GM18867 (cell line): ENCODE measurements around the gene VPS35L.

Experiments
- ATAC-seq: cut with Tn5 transposase; IDR thresholded peaks from one replicate; pipeline ENCODE4 v1.9.1; 2021; ENCODE audit warnings: mild to moderate bottlenecking, moderate library complexity; ENCODE audit not compliant: unreplicated experiment

VPS35L gene, protein sequence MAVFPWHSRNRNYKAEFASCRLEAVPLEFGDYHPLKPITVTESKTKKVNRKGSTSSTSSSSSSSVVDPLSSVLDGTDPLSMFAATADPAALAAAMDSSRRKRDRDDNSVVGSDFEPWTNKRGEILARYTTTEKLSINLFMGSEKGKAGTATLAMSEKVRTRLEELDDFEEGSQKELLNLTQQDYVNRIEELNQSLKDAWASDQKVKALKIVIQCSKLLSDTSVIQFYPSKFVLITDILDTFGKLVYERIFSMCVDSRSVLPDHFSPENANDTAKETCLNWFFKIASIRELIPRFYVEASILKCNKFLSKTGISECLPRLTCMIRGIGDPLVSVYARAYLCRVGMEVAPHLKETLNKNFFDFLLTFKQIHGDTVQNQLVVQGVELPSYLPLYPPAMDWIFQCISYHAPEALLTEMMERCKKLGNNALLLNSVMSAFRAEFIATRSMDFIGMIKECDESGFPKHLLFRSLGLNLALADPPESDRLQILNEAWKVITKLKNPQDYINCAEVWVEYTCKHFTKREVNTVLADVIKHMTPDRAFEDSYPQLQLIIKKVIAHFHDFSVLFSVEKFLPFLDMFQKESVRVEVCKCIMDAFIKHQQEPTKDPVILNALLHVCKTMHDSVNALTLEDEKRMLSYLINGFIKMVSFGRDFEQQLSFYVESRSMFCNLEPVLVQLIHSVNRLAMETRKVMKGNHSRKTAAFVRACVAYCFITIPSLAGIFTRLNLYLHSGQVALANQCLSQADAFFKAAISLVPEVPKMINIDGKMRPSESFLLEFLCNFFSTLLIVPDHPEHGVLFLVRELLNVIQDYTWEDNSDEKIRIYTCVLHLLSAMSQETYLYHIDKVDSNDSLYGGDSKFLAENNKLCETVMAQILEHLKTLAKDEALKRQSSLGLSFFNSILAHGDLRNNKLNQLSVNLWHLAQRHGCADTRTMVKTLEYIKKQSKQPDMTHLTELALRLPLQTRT

DNA sequence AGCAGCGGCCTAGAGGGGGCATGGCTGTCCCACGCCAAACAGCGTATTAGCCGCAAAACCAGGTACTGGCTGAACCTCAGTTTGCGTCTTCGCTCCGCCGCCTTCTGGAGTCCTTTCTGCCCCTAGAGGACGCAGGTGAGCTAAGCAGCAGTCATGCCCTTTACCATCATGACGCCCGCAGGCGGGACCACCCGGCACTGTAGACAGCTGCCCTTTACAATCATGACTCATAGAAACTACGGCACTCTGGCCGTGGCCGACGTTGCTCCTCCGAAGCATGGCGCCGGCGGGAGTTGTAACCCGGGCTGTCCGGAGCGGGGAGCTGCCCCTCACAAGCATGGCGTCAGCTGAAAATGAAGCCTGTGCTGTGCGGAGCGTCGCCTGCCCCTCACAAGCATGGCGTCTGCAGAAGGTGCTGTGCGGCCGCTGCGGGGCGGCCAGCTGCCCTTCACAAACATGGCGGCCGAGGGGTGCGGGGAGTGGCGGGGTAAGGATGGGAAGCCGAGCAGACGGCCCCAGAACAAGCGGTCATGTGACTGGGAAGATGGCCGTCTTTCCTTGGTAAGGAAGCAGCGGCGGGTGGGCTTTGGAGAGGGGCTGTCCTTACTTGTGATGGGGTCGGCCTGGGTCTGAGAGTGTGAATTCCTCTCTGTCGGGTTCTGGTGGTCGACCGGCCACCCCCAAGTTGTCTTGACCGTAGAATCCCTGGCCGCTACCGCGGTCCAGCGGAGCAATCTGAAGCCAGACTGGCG lies at the start of gene VPS35L:
Gene VPS35L, plus strand, starts transcription at position 518 of the 752 bp plus-strand sequence. Its CDS starts 27 bp downstream, at position 545.
- ATAC-seq = peak; percentile 96

DNA sequence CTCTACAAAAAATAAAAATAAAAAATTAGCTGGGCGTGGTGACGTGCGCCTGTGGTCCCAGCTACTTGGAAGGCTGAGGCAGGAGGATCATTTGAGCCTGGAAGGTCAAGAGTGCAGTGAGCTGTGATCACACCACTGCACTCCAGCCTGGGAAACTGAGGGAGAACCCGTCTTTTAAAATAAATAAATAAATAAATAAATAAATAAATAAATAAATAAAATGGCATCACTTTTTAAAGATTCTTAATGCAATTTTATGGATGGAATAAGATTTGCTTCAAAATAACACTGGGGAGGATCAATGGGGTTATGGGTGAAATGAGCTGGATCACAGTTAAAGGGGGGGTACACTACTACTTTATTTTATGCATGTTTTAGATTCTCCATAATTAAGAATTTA lies 48.5 kb upstream of the VPS35L start:
- no peak for ATAC-seq

DNA sequence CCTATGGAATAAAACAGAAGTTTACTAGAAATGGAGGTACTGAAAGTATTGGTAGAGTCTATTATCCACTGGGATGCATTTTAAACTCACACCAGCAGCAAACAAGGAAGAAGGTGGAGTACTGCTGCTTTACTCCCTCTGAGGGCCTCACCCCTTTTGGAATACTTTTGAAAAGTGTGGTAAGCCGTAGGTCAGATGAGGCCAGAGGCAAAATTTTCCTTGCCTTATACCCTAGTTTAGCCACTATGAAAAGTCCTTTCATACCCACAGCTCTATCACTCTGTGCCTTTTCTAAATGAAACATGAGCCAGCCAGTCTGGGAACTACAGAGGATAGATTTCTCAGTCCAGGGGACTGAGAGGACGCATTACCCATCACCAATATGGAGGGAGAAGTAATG lies 47.6 kb upstream of the VPS35L start:
- ATAC-seq = no peak

DNA sequence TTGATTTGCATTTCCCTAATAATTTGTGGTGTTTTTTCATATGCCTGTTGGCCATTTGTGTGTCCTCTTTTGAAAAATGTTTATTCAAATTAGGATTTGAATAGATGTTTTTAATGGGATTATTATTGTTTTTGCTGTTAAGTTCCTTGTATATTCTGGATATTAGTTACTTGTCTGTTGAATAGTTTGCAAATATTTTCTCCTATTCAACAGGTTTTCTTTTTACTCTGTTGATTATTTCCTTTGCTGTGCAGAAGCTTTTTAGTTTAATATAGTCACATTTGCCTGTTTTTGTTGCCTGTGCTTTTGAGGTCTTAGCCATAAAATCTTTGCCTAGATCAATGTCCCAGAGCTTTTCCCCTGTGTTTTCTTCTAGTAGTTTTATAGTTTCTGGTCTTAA lies 43.2 kb upstream of the VPS35L start:
- ATAC-seq = no peak

DNA sequence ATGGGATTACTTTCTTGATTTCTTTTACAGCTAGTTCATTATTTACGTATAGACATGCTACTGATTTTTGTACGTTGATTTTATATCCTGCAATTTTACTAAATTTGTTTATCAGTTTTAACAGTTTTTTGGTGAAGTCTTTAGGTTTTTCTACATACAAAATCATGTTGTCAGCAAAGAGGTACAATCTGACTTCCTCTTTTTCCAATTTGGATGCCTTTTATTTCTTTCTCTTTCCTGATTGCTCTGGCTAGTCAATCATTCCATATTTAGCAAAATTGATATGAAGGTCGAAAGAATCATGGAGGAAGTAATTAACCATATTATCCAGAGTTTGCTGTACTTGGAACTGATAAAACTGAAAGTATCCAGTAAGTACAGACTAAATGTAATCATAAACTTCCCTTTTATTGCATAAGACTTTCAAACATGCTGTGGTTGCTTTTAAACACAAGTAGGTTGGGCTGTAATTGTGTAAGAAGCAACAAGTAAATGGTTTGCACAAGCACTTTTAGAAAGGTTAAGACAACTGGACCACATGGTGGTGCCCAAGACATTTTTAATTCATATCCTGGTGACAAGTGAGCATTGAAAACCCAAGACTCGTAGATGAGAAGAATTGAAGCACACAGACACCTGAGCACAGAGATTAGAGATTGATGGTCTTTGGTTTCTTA lies 42.0 kb upstream of the VPS35L start:
- no peak for ATAC-seq

DNA sequence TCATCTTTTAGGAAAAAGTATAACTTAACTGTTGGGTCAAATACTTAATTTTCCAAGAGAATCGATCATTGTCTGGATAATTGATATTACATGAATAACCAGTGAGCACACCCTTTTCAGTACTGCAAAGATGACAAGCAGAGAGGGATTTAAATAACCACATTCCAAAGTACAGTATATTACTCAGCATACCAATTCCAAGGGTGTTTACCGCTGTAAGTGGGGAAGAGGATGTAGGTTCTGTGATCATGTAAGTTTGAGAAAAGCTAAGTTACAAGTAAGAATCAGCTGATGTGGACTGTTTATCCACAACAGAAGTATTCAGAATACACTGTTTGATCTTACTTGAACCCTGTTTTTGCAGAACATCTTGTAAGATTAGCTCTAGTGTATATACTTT lies 39.7 kb upstream of the VPS35L start:
- ATAC-seq = no peak

DNA sequence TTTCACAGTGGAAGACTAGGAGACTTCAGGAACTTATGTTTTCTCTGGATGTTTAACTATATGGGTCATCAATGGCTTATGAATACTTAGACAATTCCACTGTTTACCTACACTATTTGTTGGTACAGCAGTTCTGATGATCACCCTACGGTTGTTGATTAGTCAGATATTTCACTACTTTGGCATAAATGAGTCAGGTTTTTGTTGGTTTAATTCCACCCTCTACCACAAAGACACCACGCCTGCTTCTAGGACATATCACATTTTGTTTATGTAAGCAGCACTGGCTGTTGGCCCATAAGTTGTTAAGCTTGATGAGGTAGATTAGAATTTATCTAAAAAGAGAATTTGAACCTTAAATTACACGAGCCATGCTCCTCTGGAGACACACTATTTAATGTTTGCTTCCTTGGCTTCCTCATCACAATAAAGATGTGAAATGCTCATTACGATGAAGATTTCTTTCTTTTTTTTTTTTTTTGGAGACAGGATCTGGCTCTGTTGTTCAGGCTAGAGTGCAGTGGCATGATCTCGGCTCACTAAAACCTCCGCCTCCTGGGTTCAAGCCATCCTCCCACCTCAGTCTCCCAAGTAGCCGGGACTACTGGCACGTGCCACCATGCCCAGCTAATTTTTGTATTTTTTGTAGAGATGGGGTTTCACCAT lies 37.9 kb upstream of the VPS35L start:
- ATAC-seq = no peak

DNA sequence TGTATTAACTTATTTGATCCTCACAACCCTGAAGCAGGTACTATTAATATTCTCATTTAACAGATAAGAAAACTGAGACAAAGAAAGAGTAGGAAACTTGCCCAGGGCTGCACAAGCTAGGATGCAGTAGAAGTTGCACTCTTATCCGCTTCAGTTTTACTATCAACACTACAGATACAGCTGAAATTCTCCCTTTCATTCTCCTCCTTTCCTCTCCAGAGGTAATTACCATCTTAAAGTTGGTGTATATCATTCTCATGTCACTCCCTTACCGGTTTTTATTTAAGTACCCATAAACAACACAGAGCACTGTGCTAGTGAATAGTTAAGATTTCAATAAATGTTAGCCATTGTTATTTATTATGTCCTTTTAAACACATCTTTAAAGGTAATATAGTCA lies 37.1 kb upstream of the VPS35L start:
- ATAC-seq = no peak

DNA sequence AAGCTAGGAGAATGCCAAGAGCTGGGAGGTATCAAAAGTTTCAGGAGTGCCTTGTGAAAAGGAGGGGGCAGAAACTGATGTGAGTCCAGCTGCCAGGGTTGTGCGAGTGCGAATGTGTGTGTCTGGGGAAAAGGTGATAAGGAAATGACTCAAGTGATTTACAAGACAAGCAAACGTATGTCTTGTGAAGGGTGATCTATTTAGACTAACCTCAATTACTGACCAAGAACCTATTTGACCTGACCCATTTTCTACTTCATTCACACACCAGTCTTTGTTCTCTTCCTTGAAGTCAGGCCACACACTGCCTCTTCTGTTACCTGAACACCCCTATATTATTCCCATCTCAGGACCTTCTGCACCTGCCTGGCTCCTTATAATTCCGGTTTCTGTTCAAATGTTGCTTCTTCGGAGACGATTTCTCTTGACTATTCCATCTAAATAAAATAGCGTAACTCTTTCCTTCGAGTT lies 34.6 kb upstream of the VPS35L start:
- no peak for ATAC-seq

DNA sequence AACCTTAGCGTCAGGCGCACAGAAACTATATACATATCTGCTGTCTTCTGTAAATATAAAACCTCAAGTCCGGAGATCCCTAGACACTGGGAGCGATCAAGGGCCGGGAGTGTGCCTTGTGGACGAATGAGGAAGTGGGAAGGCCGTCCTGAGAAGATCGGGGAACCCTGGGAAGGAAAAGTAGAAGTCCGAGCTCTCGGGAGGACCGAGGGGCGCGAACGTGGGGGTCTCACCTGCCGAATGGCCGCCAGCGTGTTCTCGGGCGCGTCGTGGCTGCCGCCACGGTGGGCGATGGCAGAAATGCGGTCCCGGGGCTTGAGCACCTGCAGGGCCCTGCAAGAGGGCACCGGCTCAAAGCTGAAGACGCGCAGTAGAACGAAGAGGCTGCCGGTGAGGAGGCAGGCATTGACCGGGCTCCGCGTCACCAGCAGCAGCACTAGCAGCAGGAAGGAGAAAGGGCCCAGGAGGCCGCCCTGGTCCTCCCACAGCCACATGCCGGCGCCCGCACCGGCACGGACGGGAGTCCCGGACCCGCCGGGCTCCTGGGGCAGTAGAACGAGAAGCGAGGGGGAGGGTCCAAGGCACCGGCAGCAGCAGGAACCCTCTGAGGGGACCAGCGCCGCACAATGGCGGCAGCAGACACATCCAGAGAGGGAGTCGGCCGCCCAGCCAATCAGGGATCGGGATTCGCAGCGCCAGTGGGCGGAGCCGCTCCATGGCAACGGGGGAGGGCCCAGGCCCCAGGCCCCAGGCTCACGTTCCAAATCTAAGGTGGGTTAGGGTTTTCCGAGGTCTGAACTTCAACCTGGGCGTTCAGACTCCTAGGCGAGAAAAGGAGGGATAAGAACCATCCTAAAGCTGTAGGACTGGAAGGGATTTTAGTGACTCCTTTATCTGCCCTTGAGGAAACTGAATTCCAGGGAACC lies 33.8 kb upstream of the VPS35L start, which contains the start of gene GDE1:
Gene GDE1, minus strand, starts transcription at position 628 of the 926 bp plus-strand sequence. Its CDS starts 134 bp downstream, at position 494.
- peak; percentile 78 for ATAC-seq

DNA sequence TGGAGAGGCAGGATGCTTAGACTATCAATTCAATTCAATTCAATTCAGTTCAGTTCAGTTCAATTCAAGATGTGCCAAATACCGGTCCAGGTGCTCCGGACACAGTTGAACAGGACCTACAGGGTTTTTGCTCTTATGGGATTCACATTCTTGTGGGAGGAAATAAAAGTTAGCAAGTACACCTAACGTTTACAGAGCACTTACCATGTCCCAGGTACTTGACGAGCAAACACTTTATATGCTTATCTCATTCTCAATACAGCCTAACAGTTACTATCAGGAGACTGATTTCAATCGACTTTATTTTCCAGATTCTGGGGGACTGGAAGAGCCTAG lies 33.1 kb upstream of the VPS35L start:
- ATAC-seq = no peak

DNA sequence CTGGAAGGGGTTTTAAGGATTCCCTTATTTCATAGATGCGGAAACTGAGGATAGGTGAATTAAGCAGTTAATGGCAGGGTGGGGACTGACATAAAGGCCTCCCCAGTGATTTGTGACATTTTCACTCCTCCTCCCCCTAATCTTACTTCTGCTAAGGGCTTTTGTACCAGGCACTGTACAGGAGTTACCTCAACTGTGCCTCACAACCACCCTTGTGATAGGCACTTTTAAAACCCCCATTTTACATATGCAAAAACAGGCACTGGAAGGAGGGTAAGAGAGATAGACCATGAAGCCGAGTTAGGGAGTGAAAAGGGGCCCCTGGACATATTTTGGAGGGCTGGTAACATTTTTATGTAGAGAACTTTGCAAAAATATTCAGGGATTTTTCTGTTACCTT lies 32.7 kb upstream of the VPS35L start:
- no peak for ATAC-seq

DNA sequence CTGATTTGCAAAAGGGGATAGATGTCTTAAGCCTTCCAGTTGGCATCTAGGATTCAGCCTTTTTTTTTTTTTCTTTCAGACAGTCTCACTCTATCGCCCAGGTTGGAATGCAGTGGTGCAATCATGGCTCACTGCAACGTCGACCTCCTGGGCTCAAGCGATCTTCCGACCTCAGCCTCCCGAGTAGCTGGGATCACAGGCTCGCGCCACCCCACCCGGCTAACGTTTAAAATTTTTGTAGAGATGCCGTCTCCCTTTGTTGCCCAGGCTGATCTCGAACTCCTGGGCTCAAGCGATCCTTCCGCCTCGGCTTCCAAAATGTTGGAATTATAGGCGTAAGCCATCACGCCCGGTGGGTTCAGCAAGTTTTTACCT lies 32.3 kb upstream of the VPS35L start:
- ATAC-seq = no peak

DNA sequence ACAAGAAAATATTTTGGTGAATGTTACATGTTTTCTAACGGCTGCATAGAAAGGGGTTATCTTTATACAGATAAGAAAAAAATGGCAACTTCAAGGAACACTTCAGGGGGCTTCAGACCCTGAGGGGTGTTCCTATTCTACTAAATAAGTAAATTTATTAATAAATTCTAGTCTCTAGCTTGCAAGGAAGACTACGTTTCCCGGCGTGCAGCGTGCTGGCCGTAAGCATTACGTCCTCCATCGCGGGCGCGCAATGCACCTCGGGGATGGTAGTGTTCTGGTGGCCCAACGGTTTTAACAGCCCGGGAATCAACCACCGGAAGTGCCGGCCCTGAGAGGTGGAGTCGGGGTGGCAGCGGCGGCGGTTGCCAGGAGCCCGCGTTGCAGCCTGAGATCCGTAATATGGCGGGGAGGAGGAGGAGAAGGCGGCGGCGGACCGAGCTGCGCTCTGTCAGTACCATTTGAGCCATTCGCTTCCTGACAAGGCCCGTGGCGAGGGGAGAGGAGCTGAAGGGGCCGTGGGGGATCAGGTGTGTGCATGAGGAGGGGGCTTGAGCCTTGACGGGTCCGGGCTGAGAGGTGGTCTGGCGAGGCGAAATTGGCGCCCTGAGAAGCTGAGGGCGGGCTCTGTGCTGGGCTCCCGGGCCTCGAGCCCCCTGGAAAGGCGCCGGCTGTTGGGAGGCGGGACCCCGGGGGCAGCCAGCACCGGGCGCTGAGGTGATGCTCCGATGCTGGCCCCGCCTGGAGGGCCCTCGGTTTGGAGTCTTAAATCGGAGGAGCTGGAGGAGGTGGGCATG lies 31.7 kb upstream of the VPS35L start, which contains the start of gene CCP110:
Gene CCP110, plus strand, starts transcription at position 384 of the 797 bp plus-strand sequence. CDS start 3,940 bp downstream, outside the sequence.
- peak; percentile 75 for ATAC-seq

DNA sequence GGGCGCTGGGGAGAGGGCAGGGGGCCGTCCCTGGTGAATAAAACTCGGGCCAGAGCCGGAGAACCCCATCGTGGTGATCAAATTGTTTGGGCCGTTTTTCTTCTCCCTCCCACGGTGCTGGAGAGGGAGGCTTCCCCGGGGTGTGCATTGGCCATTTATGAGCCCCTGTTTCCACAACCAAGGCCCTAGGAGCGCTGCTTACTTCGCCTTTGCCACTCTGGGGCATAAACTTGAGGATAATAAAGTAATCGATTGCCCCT lies 31.2 kb upstream of the VPS35L start:
- no peak for ATAC-seq

DNA sequence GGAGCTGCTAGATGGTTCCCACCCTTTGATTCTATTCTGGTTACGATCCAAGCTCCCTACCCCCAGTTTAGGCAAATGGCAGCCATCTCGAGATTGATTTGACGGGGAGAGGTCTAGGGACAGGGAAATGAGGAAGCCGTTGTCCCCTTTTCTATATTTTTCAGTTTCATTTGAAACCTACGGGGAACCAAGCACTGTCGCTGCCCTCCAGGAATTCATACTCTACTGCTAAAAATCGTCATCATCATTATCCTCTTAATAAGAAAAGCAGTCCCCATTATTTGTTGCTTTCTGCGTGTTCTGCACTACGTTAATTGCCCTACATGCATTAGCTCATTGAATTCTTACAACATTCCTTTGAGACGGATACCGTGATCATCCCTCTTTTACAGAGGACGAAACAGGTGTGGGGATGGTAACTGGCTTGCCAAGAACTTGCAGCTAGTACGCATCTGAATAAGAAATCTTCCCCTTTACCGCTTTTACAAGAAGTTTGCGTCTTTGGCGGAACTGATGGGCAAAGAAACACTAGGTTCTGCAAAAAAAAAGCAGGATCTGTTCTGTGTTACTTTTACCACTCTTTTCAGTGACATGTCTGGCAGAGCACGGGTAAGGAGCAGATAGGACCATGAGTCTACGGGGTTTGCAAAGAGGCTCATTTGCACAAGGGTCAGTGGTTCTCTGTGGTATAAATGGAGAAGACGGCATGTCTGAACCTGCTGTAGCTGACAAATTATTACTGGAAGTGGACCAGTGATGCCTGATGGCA lies 30.7 kb upstream of the VPS35L start:
- peak; percentile 21 for ATAC-seq

DNA sequence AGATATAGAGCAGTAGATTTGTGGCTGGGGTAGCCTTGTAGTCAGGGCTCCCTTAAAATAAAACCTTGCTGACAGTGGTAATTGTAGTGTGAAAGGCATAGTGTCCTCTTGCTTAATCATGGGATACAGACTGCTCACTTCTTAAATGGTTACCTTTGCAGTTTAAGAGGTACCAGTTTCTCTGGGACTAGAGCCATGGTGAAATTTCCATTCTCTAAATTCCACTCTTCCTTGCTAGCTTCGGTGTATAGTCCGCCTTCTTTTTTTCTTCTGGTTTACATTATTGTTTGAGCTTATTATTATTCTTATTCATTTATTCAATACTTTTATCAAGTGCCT lies 30.1 kb upstream of the VPS35L start:
- no peak for ATAC-seq

DNA sequence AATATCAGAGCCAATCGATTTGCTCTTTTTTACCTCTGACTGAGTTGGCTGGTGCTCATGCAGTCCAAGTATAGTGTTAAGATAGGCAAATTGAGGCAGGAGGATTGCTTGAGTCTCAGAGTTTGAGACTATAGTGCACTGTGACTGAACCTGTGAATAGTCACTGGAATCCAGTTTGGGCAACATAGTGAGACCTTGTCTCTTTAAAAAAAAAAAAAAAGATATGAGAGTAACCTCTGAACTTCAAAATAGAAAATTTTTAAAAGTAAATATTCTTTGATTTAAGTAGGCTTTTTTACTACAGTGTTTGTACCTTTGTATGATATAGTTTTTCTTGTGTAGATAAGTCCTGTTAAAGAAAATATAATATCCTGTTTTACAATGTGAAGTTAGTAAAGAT lies 28.3 kb upstream of the VPS35L start:
- no peak for ATAC-seq
